Neural cell (in vitro differentiated cells): Measurements from ENCODE around the gene CACNB2. TPM values are rescaled to one million over a fixed set of nuclear protein-coding genes. Genes with fewer than 3 reads are reported as not detected.

ENCODE experiments used
- H2AFZ ChIP-seq: fragments of 200-600, 300-800 bp; sonication (generic), shearing (Covaris generic); 2 replicates; pipeline ENCODE4 v1.6.0; 2014; ENCODE audit warnings: low read depth, mild to moderate bottlenecking, antibody characterized with exemption, low read length, moderate library complexity
- H3F3A ChIP-seq: fragments of 200-600 bp; shearing (Covaris generic); 2 replicates; pipeline ENCODE4 v1.6.1; 2016; ENCODE audit warnings: mild to moderate bottlenecking, moderate library complexity, mixed read lengths, antibody characterized with exemption, low read length; ENCODE audit not compliant: insufficient read depth, poor library complexity, severe bottlenecking
- H3K27ac ChIP-seq: fragments of 200-600, 300-800 bp; sonication (generic), shearing (Covaris generic); 2 replicates; pipeline ENCODE4 v1.5.1; 2014; ENCODE audit warnings: mild to moderate bottlenecking, low read length, moderate library complexity
- H3K27me3 ChIP-seq: fragments of 300-800, 200-600 bp; sonication (generic), shearing (Covaris generic); 2 replicates; pipeline ENCODE4 v1.6.0; 2014; ENCODE audit warnings: mild to moderate bottlenecking, low read depth, low read length, moderate library complexity; ENCODE audit not compliant: insufficient read depth
- H3K36me3 ChIP-seq: fragments of 300-800, 200-600 bp; sonication (generic), shearing (Covaris generic); 2 replicates; pipeline ENCODE4 v1.5.1; 2014; ENCODE audit warnings: mild to moderate bottlenecking, antibody characterized with exemption, low read length, moderate library complexity; ENCODE audit not compliant: insufficient read depth
- H3K4me2 ChIP-seq: fragments of 300-800, 200-600 bp; sonication (generic), shearing (Covaris generic); 2 replicates; pipeline ENCODE4 v1.6.0; 2014; ENCODE audit warnings: mild to moderate bottlenecking, low read length
- H3K4me3 ChIP-seq: fragments of 300-800, 200-600 bp; sonication (generic), shearing (Covaris generic); 2 replicates; pipeline ENCODE4 v1.5.1; 2014; ENCODE audit warnings: mild to moderate bottlenecking, low read length, moderate library complexity
- H3K79me2 ChIP-seq: fragments of 200-600 bp; shearing (Covaris generic); replicated peaks from 2 replicates; pipeline ENCODE4 v1.6.0; 2014; ENCODE audit warnings: mild to moderate bottlenecking, low read length, moderate library complexity; ENCODE audit not compliant: insufficient read depth
- H3K9ac ChIP-seq: fragments of 300-800, 200-600 bp; sonication (generic), shearing (Covaris generic); 2 replicates; pipeline ENCODE4 v1.6.1; 2016; ENCODE audit warnings: mild to moderate bottlenecking, low read length, mixed read lengths
- H3K9me2 ChIP-seq: fragments of 200-600 bp; shearing (Covaris generic); 2 replicates; pipeline ENCODE4 v1.6.1; 2016; ENCODE audit warnings: mild to moderate bottlenecking, low read length, mixed read lengths; ENCODE audit not compliant: insufficient read depth
- H3K9me3 ChIP-seq: fragments of 200-600, 300-800 bp; sonication (generic), shearing (Covaris generic); 2 replicates; pipeline ENCODE4 v1.6.1; 2016; ENCODE audit warnings: mild to moderate bottlenecking, mixed run types, low read length, moderate library complexity, mixed read lengths
- H4K20me1 ChIP-seq: fragments of 200-600 bp; shearing (Covaris generic); 2 replicates; pipeline ENCODE4 v1.6.1; 2016; ENCODE audit warnings: mild to moderate bottlenecking, mixed run types; ENCODE audit not compliant: insufficient read depth
- CTCF ChIP-seq: fragments of 450-650 bp; IDR thresholded peaks from 2 replicates; pipeline ENCODE4 v1.5.1; 2014; ENCODE audit warnings: antibody characterized with exemption, mild to moderate bottlenecking, moderate library complexity; ENCODE audit not compliant: poor library complexity, severe bottlenecking
- EP300 ChIP-seq: fragments of 450-650 bp; conservative IDR thresholded peaks from 2 replicates; pipeline ENCODE4 v1.6.1; 2014; ENCODE audit warnings: antibody characterized with exemption, mild to moderate bottlenecking, moderate library complexity; ENCODE audit not compliant: poor library complexity, severe bottlenecking
- EZH2 ChIP-seq: fragments of 200-600, 300-800 bp; shearing (Covaris generic), sonication (generic); IDR thresholded peaks from 2 replicates; pipeline ENCODE4 v1.6.1; 2014; ENCODE audit warnings: antibody characterized with exemption, low read length, borderline replicate concordance, mild to moderate bottlenecking; ENCODE audit not compliant: insufficient read depth, poor library complexity, severe bottlenecking
- MXI1 ChIP-seq: fragments of 450-650 bp; conservative IDR thresholded peaks from 2 replicates; pipeline ENCODE4 v1.6.1; 2014; ENCODE audit warnings: antibody characterized with exemption, mild to moderate bottlenecking; ENCODE audit not compliant: poor library complexity, severe bottlenecking
- POLR2AphosphoS5 ChIP-seq: IDR thresholded peaks from 2 replicates; pipeline ENCODE4 v1.6.1; 2012
- RAD21 ChIP-seq: fragments of 450-650 bp; conservative IDR thresholded peaks from 2 replicates; pipeline ENCODE4 v1.6.1; 2014; ENCODE audit warnings: antibody characterized with exemption, mild to moderate bottlenecking, moderate library complexity
- REST ChIP-seq: IDR thresholded peaks from 2 replicates; pipeline ENCODE4 v1.6.1; 2012; ENCODE audit warnings: borderline replicate concordance
- SMC3 ChIP-seq: fragments of 450-650 bp; conservative IDR thresholded peaks from 2 replicates; pipeline ENCODE4 v1.6.1; 2014; ENCODE audit warnings: antibody characterized with exemption, mild to moderate bottlenecking, moderate library complexity; ENCODE audit not compliant: poor library complexity
- TAF1 ChIP-seq: IDR thresholded peaks from 2 replicates; pipeline ENCODE4 v1.6.1; 2012; ENCODE audit warnings: low read depth
- polyA plus RNA-seq: library from polyadenylated mRNA; depleted of rRNA; stranded (reverse); fragments of >200 nt; gene quantifications from 2 replicates; pipeline ENCODE4 v1.2.3, GENCODE V29; 2014

CACNB2 gene
- polyA plus RNA-seq, 1 donor from 2014 or later = 14.3 TPM

GRCh38 chr10:18306031-18306430 is 165.8 kb downstream of the CACNB2 start:
- Histone ChIP-seq H3K4me3 (no peak overlapping the region), H3K79me2 (no peaks in the 10 kb centered on the region), H3K4me2 (no peak overlapping the region), H3K9me2 (no peaks in the 10 kb centered on the region), H3K27ac (no peak overlapping the region), H3K36me3 (no peaks in the 10 kb centered on the region), H3K9ac (no peak overlapping the region), H3F3A (no peaks in the 10 kb centered on the region), H3K9me3 (no peaks in the 10 kb centered on the region), H3K27me3 (no peaks in the 10 kb centered on the region), H4K20me1 (no peaks in the 10 kb centered on the region), H2AFZ (no peak overlapping the region)
- TF ChIP-seq RAD21 (no peak), MXI1 (no peak), TAF1 (no peak), EP300 (no peak), POLR2AphosphoS5 (no peak), REST (no peak), CTCF (no peak), EZH2 (no peak), SMC3 (no peak)

GRCh38 chr10:18308600-18308999 is 168.4 kb downstream of the CACNB2 start:
- no peak overlapping the region for H2AFZ ChIP-seq
- H3K9me3 ChIP-seq = no peaks in the 10 kb centered on the region
- no peaks in the 10 kb centered on the region for H3K27me3 ChIP-seq
- H3K9ac ChIP-seq = no peak overlapping the region
- no peaks in the 10 kb centered on the region for H3K79me2 ChIP-seq
- no peaks in the 10 kb centered on the region for H4K20me1 ChIP-seq
- H3F3A ChIP-seq = no peaks in the 10 kb centered on the region
- TF ChIP-seq RAD21 (no peak), MXI1 (no peak), EZH2 (no peak), CTCF (no peak), POLR2AphosphoS5 (no peak), EP300 (no peak), SMC3 (no peak), TAF1 (no peak), REST (no peak)
- H3K27ac ChIP-seq = no peak overlapping the region
- H3K4me2 ChIP-seq = no peak overlapping the region
- no peak overlapping the region for H3K4me3 ChIP-seq
- no peaks in the 10 kb centered on the region for H3K9me2 ChIP-seq
- H3K36me3 ChIP-seq = no peaks in the 10 kb centered on the region
